ENCODE measurements around the gene LAD1.

Gene LAD1

DNA sequence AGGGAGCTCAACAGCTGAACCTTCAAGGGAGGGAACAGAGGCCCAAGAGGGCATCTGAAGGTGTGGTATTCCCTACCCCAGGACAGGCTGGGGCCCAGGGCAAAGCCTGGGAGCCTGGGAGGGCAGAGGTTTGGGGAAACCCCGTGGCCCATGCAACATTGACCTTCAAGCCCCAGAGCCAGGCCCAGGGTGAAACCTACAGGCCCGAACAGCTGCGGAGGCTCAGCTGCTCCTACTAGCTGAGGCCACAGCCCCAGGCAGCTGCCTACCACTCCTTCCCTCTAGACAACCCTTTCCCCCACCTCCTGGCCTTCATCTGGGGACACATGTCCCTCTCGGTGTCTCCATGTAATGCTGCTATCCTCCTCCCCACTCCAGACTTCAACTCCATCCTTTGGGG is 3.2 kb downstream of the LAD1 start:
- H3K4me1 ChIP-seq (ENCODE audit: control insufficient read depth in 2 of 2, insufficient read depth in 2 of 2, low read length in 2 of 2), result peaks cover 32 to 42% of the 10 kb centered on the region in 2 donors
- H3K27ac ChIP-seq (ENCODE audit: low read depth in 2 of 2, low read length in 2 of 2), result peak overlapping the region; percentile 93 to 98

DNA sequence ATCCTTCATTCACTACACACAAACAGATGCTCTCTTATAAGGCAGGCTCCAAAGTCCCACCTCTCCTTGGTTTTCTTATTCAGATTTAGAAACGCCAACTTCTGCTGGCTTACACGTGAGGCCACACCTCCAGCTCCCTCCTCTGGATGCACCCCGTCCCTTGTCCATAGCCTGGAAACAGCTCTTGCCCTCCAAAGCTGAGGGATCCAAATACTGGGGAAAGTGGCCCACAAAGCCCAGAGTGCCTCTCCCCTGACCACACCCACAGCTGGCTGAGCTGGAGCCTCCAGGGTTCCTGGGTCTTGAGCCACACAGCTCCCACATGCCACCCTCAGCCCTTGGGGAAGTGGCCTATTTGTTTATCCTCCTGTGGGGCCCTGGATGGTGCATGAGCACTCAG is 4.5 kb downstream of the LAD1 start:
- Histone ChIP-seq H3K4me1 (ENCODE audit: control insufficient read depth in 2 of 2, insufficient read depth in 2 of 2, low read length in 2 of 2) (peaks cover 23 to 32% of the 10 kb centered on the region in 2 donors), H3K9me3 (ENCODE audit: control insufficient read depth in 2 of 2, low read length in 2 of 2) (no peaks in the 10 kb centered on the region), H3K9ac (ENCODE audit: low read depth in 1 of 2, low read length in 2 of 2) (no peak overlapping the region), H3K4me3 (ENCODE audit: low read length in 2 of 2) (no peak overlapping the region), H3K27ac (ENCODE audit: low read depth in 2 of 2, low read length in 2 of 2) (no peak overlapping the region), H3K36me3 (ENCODE audit: control insufficient read depth in 2 of 2, insufficient read depth in 2 of 2, low read length in 2 of 2) (peaks cover 0 to 6% of the 10 kb centered on the region in 2 donors), H3K27me3 (ENCODE audit: control insufficient read depth in 2 of 2, insufficient read depth in 2 of 2, low read length in 2 of 2) (peaks cover under 1 to 6% of the 10 kb centered on the region in 2 donors)

More for the DNA sequence above, 3.2 kb downstream of the LAD1 start:
- H3K9me3 ChIP-seq (ENCODE audit: control insufficient read depth in 2 of 2, low read length in 2 of 2), result no peaks in the 10 kb centered on the region
- H3K27me3 ChIP-seq (ENCODE audit: control insufficient read depth in 2 of 2, insufficient read depth in 2 of 2, low read length in 2 of 2), result peaks cover 3 to 6% of the 10 kb centered on the region in 2 donors
- peak overlapping the region in 1 of 2 donors; percentile 96 for H3K9ac ChIP-seq (ENCODE audit: low read depth in 1 of 2, low read length in 2 of 2)
- peaks cover 0 to 6% of the 10 kb centered on the region in 2 donors for H3K36me3 ChIP-seq (ENCODE audit: control insufficient read depth in 2 of 2, insufficient read depth in 2 of 2, low read length in 2 of 2)
- H3K4me3 ChIP-seq (ENCODE audit: low read length in 2 of 2), result peak overlapping the region in 1 of 2 donors; percentile 55

DNA sequence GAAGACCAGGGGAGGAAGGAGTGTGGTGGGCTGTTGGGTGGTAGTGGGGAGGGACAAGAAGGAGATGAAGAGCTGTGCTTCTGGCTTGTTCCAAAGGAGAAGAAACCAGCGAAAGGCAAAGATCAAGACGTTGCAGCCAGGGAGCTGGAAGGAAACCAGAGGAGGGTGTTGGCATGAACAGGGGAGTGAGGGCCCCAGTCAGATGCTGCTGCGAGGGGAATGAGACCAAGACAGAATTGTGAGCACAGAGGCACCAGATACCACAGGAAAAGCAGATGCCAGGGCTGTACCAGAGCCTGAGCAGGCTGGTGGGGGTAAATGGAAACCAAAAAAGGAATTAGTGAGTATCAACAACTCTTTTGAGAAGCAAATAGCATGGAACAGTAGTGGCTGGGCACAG is 6.0 kb downstream of the LAD1 start:
- no peaks in the 10 kb centered on the region for H3K27me3 ChIP-seq (ENCODE audit: control insufficient read depth in 2 of 2, insufficient read depth in 2 of 2, low read length in 2 of 2)
- H3K4me1 ChIP-seq (ENCODE audit: control insufficient read depth in 2 of 2, insufficient read depth in 2 of 2, low read length in 2 of 2), result peaks cover 23 to 31% of the 10 kb centered on the region in 2 donors
- H3K4me3 ChIP-seq (ENCODE audit: low read length in 2 of 2), result no peak overlapping the region
- no peak overlapping the region for H3K9ac ChIP-seq (ENCODE audit: low read depth in 1 of 2, low read length in 2 of 2)
- H3K27ac ChIP-seq (ENCODE audit: low read depth in 2 of 2, low read length in 2 of 2), result no peak overlapping the region
- H3K36me3 ChIP-seq (ENCODE audit: control insufficient read depth in 2 of 2, insufficient read depth in 2 of 2, low read length in 2 of 2), result peaks cover 5 to 8% of the 10 kb centered on the region in 2 donors
- H3K9me3 ChIP-seq (ENCODE audit: control insufficient read depth in 2 of 2, low read length in 2 of 2), result no peaks in the 10 kb centered on the region

DNA sequence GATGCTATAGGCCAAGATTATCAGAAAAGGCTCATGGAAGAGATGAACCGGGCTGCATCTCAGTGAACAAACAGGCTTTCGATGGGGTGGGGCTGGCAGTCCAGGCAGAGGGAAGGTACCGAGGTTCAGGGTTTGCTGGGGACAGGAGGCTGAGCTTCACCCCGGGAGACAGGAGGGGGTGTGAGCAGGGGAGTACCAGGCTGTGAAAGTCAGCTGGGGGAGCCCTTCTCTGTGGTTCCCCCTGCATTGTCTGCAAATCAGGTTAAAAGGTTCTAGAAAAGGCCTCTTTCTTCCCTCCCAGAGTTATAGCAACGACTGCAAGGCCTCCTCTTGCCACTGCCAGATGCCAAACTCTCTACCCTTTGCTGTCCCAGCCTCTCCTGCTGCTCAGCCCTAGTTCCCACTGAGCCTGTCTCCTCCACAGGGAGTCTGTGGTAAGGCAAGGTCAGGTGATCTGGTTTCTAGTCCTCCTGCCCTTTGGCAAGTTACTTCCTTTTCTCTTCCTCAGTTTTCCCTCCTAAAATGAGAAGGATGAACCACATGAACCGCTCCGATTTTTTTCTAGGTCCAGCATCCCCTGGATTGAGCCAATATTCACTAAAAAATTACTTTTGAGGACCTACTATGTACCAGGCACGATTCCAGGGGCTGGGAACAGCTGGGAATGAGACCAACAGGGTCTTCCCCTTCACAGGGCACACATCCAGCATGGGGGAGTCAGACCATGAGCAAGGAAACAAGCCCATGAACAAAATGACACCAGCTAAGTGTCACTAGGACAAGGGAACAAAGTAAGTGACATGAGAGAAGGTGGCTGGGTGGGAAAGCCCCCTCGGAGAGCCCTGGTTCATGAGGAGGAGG is 7.2 kb downstream of the LAD1 start:
- Histone ChIP-seq H3K9me3 (ENCODE audit: control insufficient read depth in 2 of 2, low read length in 2 of 2) (no peaks in the 10 kb centered on the region), H3K36me3 (ENCODE audit: control insufficient read depth in 2 of 2, insufficient read depth in 2 of 2, low read length in 2 of 2) (peaks cover 13 to 17% of the 10 kb centered on the region in 2 donors), H3K4me1 (ENCODE audit: control insufficient read depth in 2 of 2, insufficient read depth in 2 of 2, low read length in 2 of 2) (peaks cover 19% of the 10 kb centered on the region in 2 donors), H3K4me3 (ENCODE audit: low read length in 2 of 2) (no peak overlapping the region), H3K27me3 (ENCODE audit: control insufficient read depth in 2 of 2, insufficient read depth in 2 of 2, low read length in 2 of 2) (no peaks in the 10 kb centered on the region), H3K27ac (ENCODE audit: low read depth in 2 of 2, low read length in 2 of 2) (no peak overlapping the region), H3K9ac (ENCODE audit: low read depth in 1 of 2, low read length in 2 of 2) (no peak overlapping the region)

DNA sequence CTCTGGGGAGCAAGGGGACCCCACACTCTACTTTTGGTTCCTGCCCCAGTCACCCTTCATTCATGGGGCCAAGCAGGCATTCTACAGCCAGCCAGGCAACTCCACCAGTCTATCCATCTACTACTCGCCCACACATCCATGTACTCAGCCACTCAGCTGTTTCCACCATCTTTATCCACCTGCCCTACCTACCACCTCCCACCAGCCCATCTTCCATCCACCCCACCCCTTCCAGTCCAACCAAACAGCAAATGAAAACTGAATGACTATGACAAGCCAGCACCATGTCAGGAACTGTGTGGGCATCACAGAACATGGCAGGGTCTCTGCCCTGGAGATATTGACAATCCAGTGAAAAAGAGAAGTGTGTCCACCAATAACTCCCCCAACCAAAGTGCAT is 7.9 kb downstream of the LAD1 start:
- Histone ChIP-seq H3K9me3 (ENCODE audit: control insufficient read depth in 2 of 2, low read length in 2 of 2) (no peaks in the 10 kb centered on the region), H3K27me3 (ENCODE audit: control insufficient read depth in 2 of 2, insufficient read depth in 2 of 2, low read length in 2 of 2) (no peaks in the 10 kb centered on the region), H3K9ac (ENCODE audit: low read depth in 1 of 2, low read length in 2 of 2) (no peak overlapping the region), H3K27ac (ENCODE audit: low read depth in 2 of 2, low read length in 2 of 2) (no peak overlapping the region), H3K4me3 (ENCODE audit: low read length in 2 of 2) (no peak overlapping the region), H3K4me1 (ENCODE audit: control insufficient read depth in 2 of 2, insufficient read depth in 2 of 2, low read length in 2 of 2) (peaks cover 13% of the 10 kb centered on the region in 2 donors), H3K36me3 (ENCODE audit: control insufficient read depth in 2 of 2, insufficient read depth in 2 of 2, low read length in 2 of 2) (peaks cover 19% of the 10 kb centered on the region in 2 donors)

DNA sequence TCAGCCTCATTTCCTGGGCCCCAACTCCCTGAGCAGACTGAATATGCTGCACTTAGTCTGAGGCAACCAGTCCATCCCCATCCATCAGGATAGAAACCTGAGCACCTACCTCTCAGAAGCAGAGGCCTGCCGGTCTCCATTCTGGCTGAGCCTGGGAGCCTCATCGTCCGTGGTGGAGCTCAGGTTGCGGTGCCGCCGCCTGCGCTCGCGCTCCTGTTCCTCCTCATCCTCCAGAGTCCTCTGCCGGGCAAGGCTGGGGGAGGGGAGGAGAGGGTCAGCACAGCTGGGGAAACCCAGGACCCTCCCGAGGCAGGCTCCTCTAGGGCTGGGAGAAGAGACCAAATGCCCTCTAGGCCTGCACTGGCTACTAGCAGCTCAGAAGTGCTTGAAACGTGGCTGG is 10.1 kb downstream of the LAD1 start:
- H3K4me3 ChIP-seq (ENCODE audit: low read length in 2 of 2), result no peak overlapping the region
- no peak overlapping the region for H3K27ac ChIP-seq (ENCODE audit: low read depth in 2 of 2, low read length in 2 of 2)
- no peaks in the 10 kb centered on the region for H3K4me1 ChIP-seq (ENCODE audit: control insufficient read depth in 2 of 2, insufficient read depth in 2 of 2, low read length in 2 of 2)
- H3K9ac ChIP-seq (ENCODE audit: low read depth in 1 of 2, low read length in 2 of 2), result no peak overlapping the region
- H3K9me3 ChIP-seq (ENCODE audit: control insufficient read depth in 2 of 2, low read length in 2 of 2), result no peaks in the 10 kb centered on the region
- peaks cover 30 to 32% of the 10 kb centered on the region in 2 donors for H3K36me3 ChIP-seq (ENCODE audit: control insufficient read depth in 2 of 2, insufficient read depth in 2 of 2, low read length in 2 of 2)
- H3K27me3 ChIP-seq (ENCODE audit: control insufficient read depth in 2 of 2, insufficient read depth in 2 of 2, low read length in 2 of 2), result peaks cover 0 to 3% of the 10 kb centered on the region in 2 donors

DNA sequence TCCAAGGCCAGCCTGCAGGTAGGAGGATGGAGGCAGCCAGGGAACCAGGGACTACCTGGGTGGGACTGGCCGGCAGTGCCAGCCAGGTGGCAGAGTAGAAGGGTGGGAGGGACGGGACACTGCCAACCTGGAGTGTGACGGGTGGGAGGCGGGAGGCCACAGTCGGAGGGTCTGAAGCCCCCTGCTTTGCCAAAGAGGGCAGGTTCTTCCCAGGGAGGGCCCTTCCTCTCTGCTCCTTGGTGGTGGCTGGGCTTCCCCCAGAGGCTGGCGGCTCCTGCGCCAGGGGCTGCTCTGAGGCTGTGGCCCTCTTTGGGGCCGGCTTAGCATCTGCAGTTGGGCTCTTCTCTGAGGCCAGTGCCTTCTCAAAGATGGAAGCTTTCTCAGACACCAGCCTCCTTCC is 12.9 kb downstream of the LAD1 start:
- Histone ChIP-seq H3K4me3 (ENCODE audit: low read length in 2 of 2) (no peak overlapping the region), H3K36me3 (ENCODE audit: control insufficient read depth in 2 of 2, insufficient read depth in 2 of 2, low read length in 2 of 2) (peaks cover 39 to 52% of the 10 kb centered on the region in 2 donors)

DNA sequence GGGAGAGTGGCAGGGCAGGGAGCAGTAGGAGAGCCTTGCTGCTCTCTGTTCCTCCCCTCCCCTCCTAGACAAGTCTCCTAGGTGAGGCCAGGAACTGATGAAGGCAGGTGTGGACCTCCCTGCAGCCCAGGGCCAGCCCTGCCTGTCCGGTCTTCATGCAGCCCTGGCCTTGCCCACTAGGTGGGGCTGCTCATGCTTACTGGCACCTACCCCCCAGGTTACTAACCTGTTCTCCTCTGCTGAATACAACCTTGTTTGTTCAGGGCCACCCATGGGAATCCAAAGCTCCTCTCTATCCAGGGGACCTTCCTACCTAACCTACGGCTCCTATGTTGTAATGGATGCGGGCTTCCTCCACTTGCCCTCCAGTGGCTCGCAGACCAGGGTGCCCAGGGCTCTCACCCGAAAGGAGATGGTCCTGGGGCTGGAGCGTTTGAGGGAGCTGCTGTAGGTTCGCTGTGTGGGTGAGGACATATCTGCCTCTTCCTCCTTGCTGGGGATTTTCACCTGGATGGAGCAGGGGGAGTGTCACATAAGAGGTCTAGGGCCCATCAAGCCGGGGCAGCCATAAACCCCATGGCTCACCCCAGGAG is 13.7 kb downstream of the LAD1 start:
- H3K9ac ChIP-seq (ENCODE audit: low read depth in 1 of 2, low read length in 2 of 2), result no peak overlapping the region
- no peak overlapping the region for H3K4me3 ChIP-seq (ENCODE audit: low read length in 2 of 2)
- H3K36me3 ChIP-seq (ENCODE audit: control insufficient read depth in 2 of 2, insufficient read depth in 2 of 2, low read length in 2 of 2), result peaks cover 39 to 52% of the 10 kb centered on the region in 2 donors
- H3K27me3 ChIP-seq (ENCODE audit: control insufficient read depth in 2 of 2, insufficient read depth in 2 of 2, low read length in 2 of 2), result peaks cover 0 to 3% of the 10 kb centered on the region in 2 donors
- H3K27ac ChIP-seq (ENCODE audit: low read depth in 2 of 2, low read length in 2 of 2), result no peak overlapping the region
- no peaks in the 10 kb centered on the region for H3K4me1 ChIP-seq (ENCODE audit: control insufficient read depth in 2 of 2, insufficient read depth in 2 of 2, low read length in 2 of 2)
- no peaks in the 10 kb centered on the region for H3K9me3 ChIP-seq (ENCODE audit: control insufficient read depth in 2 of 2, low read length in 2 of 2)

More for the DNA sequence above, 12.9 kb downstream of the LAD1 start:
- peaks cover 0 to 3% of the 10 kb centered on the region in 2 donors for H3K27me3 ChIP-seq (ENCODE audit: control insufficient read depth in 2 of 2, insufficient read depth in 2 of 2, low read length in 2 of 2)
- no peaks in the 10 kb centered on the region for H3K9me3 ChIP-seq (ENCODE audit: control insufficient read depth in 2 of 2, low read length in 2 of 2)
- H3K9ac ChIP-seq (ENCODE audit: low read depth in 1 of 2, low read length in 2 of 2), result no peak overlapping the region
- H3K4me1 ChIP-seq (ENCODE audit: control insufficient read depth in 2 of 2, insufficient read depth in 2 of 2, low read length in 2 of 2), result no peaks in the 10 kb centered on the region
- H3K27ac ChIP-seq (ENCODE audit: low read depth in 2 of 2, low read length in 2 of 2), result no peak overlapping the region

DNA sequence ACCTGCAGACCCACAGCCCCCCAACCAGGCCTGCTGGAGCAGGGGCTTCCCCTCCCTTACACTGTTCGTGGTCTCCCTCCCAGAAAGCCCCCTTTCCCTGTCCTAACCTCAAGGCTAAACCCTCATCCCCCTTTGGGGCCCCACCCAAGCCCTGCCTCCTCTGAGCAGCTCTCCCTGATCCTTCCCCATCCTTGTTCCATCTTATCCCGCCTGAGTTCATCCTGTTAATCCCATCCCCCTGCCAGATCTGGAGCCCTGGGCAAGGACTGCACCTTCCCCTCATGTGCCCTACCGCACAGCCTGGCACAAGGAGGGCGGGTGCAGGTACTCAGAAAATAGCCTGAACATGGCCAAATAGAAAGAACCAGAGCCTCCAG is 14.7 kb downstream of the LAD1 start:
- Histone ChIP-seq H3K9ac (ENCODE audit: low read depth in 1 of 2, low read length in 2 of 2) (no peak overlapping the region), H3K4me3 (ENCODE audit: low read length in 2 of 2) (no peak overlapping the region), H3K27ac (ENCODE audit: low read depth in 2 of 2, low read length in 2 of 2) (no peak overlapping the region), H3K9me3 (ENCODE audit: control insufficient read depth in 2 of 2, low read length in 2 of 2) (no peaks in the 10 kb centered on the region), H3K4me1 (ENCODE audit: control insufficient read depth in 2 of 2, insufficient read depth in 2 of 2, low read length in 2 of 2) (no peaks in the 10 kb centered on the region), H3K36me3 (ENCODE audit: control insufficient read depth in 2 of 2, insufficient read depth in 2 of 2, low read length in 2 of 2) (peaks cover 39 to 52% of the 10 kb centered on the region in 2 donors), H3K27me3 (ENCODE audit: control insufficient read depth in 2 of 2, insufficient read depth in 2 of 2, low read length in 2 of 2) (peaks cover 0 to 3% of the 10 kb centered on the region in 2 donors)

DNA sequence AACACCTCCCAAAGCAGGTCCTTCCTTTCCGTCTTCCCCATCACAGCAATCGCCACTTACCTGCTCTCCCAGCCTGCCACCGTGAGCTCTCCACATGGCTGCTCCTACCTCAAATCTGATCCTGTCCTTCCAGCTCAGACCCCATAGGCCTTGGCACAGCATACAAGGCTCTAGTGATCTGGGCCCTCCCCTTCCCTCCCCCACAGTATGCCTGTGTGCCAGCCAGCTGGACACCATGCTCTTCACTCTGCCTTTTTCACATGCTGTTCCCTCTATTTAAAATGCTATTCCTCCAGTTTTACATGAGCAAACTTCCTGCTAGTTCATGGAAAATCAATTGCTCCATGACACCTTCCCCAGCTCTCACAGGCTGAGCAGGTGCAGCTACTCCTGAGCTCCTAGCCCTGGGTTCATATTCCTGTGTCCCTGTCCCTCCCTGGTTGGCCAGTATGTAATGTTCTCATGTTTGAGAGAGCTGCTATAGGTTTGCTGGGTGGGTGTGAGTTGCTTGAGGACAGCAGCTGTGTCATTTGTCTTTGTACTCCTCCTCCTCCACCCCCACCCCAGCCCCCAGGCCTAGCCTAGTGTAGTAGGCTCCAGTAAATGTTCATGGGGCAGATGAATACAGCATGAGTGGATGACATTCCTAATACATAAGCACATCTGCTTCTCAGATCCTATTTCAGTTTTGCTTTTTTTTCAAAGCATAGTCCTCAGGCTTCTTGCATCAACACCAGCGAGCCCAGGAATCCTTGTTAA is 15.3 kb downstream of the LAD1 start:
- H3K27me3 ChIP-seq (ENCODE audit: control insufficient read depth in 2 of 2, insufficient read depth in 2 of 2, low read length in 2 of 2), result peaks cover 0 to 3% of the 10 kb centered on the region in 2 donors
- H3K27ac ChIP-seq (ENCODE audit: low read depth in 2 of 2, low read length in 2 of 2), result no peak overlapping the region
- H3K36me3 ChIP-seq (ENCODE audit: control insufficient read depth in 2 of 2, insufficient read depth in 2 of 2, low read length in 2 of 2), result peaks cover 37 to 50% of the 10 kb centered on the region in 2 donors
- no peaks in the 10 kb centered on the region for H3K9me3 ChIP-seq (ENCODE audit: control insufficient read depth in 2 of 2, low read length in 2 of 2)
- H3K4me3 ChIP-seq (ENCODE audit: low read length in 2 of 2), result no peak overlapping the region
- H3K9ac ChIP-seq (ENCODE audit: low read depth in 1 of 2, low read length in 2 of 2), result no peak overlapping the region
- H3K4me1 ChIP-seq (ENCODE audit: control insufficient read depth in 2 of 2, insufficient read depth in 2 of 2, low read length in 2 of 2), result no peaks in the 10 kb centered on the region
